ENCODE measurements around the gene C14orf180.

DNA sequence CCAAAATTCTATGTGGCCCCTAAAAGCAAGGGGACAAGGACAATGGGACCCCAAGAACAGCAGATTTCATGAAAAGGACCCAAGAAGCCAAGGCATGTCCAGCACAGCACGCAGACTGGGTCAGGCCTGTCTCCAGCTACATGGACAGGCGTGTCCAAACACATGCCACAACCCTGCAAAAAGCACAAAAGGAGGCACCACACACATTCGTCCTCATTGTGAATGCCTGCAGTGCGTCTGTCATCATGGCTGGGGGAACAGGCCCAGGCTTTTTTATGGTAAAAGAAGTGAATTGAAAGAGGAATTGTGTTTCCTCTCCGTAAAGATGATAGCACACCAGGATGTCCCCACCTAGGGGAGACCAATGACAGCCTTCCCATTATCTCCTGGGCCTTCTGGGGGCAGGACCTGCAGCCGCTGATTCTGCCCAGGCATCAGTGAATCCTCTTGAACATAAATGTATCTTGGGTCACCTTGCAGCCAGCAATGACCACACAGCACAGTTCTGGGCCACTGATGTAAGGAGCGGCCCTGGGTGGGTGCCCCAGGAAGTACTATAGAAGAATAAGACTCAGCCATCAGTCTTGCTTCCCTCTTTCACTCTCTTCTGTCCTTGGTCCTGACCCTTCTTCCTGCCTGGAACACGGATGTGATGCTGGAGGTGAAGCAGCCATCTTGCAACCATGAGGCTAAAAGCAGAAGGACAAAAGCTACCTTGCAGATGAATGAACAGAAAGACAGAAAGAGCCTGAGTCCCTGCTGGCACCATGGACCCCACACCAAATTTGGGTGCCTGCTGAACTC, 29.8 kb upstream of the C14orf180 start:
- TF ChIP-seq, protein P1, sequence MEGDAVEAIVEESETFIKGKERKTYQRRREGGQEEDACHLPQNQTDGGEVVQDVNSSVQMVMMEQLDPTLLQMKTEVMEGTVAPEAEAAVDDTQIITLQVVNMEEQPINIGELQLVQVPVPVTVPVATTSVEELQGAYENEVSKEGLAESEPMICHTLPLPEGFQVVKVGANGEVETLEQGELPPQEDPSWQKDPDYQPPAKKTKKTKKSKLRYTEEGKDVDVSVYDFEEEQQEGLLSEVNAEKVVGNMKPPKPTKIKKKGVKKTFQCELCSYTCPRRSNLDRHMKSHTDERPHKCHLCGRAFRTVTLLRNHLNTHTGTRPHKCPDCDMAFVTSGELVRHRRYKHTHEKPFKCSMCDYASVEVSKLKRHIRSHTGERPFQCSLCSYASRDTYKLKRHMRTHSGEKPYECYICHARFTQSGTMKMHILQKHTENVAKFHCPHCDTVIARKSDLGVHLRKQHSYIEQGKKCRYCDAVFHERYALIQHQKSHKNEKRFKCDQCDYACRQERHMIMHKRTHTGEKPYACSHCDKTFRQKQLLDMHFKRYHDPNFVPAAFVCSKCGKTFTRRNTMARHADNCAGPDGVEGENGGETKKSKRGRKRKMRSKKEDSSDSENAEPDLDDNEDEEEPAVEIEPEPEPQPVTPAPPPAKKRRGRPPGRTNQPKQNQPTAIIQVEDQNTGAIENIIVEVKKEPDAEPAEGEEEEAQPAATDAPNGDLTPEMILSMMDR (conservative IDR thresholded peaks at IDR 0.05; ENCODE audit: low read depth, low read length): no peak
- no peak for TF ChIP-seq EZH2 (IDR thresholded peaks at IDR 0.05; ENCODE audit: borderline replicate concordance, low read depth, low read length, poor library complexity, severe bottlenecking)

Data from A673 (cell line).